ENCODE measurements around the gene LTO1. TPM values are rescaled to one million over a fixed set of nuclear protein-coding genes. Genes with fewer than 3 reads are reported as not detected.

LTO1 gene
- total RNA-seq, 1 experiment from 2014 or later = 8.5 TPM

DNA sequence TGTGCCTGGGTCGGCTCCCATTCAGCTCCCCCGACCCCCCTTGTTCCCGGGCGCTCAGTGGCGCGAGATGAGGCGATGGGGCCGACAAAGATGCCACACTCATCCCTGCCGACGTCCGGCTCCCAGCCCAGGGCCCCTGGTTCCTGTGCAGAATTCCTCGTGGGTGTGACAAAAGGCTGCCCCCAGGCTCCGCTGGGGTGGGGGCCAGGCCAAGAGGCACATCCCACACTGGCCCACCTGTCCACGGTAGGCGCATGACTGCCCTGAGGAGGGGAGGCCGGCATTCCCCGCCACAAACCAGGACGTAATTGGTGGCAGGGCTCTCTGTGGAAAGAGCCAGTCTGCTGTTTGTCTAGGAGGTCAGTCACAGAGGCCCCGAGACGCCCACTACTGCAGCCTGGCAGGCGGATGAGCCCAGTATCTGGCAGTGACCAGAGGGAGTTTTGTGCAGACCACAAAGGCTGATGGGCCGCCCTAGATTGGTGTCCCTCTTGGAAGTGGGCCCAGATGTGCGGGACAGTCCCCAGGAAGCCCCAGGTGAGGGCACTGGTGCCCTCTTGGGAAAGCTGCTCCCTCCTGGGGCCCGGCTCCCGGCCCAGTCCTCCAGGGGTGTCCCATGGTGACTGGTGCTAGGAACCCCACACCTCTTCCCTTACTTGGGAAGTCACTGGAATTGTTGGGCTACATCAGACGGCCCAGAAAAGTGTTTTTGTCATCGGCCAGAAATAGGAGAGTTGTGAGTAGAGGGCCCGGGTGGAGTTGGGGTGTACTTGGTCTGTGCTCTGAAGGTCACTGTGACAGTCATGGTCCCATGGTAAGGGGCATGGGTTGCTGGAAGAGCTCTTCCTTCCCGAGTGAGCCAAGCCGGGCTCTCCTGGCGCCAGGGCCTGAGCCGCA is 28.4 kb downstream of the LTO1 start:
- DNase-seq (ENCODE audit: low spot score) = no peak

DNA sequence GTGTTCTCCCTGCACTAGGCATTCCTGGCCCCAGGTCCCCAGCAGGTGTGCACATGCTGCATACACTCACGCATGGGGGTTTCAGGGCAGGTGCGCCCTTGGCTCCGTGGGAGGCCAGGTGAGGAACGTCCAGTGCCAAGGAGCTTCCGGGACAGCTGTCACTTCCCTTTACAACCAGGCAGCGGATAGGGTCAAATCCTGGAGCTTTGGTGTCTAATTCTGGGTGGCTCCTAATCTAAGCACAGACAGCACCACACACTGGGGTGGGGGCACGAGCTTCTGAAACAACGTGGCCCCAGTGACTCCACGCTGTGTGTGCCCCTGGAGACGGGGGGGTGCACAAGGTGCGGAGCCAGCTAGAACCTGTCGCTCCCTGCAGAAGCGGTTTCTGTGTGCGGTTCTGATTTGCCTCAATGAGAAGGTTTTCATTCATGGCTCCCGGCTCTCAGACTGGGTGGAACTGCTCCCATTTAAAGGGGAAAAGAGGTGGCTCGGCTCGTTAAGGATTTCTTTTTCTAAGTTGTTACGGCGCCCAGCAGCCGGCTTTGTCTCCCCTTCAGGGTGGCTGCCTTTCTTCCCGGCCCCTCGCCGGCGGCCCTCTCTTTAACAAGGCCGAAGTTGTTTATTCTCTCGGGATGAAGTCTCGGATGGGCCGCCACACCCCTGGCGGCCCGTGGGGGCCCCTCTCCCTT is 29.2 kb downstream of the LTO1 start:
- no peak for DNase-seq (ENCODE audit: low spot score)

DNA sequence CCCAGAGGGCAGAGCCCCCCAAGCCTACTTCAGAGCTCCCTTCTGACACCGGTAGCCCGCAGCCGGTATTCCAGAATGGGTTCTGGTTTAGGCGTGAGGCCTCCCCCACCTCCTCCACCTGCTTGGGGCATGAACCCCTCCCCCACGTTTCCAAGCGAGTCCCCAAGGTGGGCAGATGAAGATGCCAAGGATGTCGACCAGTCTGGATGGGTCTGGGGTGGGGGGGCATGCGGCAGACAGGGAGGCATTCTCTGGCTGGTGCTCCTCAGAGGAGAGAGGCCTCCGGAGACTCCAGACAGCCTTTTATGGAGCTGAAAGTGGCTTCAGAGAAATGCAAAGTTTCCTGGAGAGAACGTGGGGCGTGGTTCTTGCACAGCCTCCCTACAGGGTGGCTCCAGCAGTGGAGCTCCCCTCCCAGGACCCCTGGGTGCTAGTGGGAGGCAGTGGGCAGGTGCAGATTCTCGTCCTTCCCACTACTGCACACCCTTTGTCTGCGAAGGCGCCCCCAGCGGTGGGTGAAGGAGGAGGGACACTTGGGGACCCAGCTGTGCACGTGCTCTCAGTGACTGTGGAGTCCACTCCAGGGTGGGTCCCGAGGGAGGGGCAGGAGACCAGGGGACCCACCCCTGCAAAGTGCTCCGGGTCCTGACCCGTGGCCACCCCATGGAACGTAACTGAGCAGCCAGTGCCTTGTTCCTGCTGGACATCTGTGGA is 30.0 kb downstream of the LTO1 start:
- DNase-seq (ENCODE audit: low spot score) = no peak

DNA sequence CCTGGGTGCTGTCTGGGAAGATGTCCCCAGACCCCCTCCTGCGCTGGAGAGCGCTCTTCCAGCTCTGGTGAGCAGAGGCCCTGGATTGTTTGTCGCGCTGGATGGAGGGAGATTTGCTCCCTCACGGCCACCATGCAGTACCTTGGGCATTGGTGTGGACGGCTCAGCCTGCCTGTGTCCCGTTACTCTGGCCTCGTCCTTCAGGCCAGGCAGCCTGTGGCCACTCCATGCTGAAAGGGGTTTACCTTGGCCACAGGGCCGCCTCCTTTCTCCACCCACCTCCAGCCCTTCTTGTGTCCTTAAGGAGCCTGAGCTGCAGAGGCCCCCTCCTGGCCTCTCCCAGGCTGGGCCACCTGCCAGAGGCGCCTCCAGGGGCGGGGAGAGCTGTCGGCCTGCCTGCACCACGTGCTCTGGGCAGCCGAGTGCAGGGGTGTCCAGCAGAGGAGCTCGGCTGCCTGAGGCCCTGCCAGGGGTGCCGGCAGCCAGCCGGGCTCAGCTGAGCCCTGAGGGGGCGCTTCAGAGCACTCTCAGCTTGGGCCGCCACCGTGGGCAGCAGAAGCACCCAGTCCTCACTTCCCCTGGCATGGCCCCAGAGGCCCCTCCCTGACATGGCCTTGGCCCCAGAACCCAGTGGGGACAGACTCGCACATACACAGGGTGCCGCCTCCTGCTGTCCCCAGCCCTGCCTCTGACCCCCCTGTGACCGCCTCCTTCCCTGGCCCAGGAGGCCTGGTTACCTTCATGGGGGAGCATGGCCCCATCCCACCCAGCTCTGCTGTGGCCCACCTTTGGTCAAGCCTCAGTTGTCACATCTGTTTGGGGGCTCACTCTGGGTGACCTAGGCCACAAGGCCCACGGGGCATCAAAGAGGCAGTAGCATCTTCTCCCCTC is 30.8 kb downstream of the LTO1 start:
- peak; percentile 80 for DNase-seq (ENCODE audit: low spot score)

DNA sequence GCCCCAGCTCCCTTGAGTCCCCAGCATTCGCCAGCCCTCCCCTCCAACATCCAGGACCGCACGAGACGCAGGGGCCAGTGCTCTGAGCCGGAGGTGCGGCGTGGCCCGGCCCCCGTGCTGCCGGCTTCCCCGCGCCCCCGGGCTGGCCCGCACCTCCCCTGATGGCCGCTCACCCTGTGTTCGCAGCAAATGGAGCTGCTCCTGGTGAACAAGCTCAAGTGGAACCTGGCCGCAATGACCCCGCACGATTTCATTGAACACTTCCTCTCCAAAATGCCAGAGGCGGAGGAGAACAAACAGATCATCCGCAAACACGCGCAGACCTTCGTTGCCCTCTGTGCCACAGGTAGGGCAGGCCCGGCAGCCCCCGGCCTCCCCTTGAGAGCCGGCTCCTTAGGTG is 31.5 kb downstream of the LTO1 start:
- no peak for DNase-seq (ENCODE audit: low spot score)

DNA sequence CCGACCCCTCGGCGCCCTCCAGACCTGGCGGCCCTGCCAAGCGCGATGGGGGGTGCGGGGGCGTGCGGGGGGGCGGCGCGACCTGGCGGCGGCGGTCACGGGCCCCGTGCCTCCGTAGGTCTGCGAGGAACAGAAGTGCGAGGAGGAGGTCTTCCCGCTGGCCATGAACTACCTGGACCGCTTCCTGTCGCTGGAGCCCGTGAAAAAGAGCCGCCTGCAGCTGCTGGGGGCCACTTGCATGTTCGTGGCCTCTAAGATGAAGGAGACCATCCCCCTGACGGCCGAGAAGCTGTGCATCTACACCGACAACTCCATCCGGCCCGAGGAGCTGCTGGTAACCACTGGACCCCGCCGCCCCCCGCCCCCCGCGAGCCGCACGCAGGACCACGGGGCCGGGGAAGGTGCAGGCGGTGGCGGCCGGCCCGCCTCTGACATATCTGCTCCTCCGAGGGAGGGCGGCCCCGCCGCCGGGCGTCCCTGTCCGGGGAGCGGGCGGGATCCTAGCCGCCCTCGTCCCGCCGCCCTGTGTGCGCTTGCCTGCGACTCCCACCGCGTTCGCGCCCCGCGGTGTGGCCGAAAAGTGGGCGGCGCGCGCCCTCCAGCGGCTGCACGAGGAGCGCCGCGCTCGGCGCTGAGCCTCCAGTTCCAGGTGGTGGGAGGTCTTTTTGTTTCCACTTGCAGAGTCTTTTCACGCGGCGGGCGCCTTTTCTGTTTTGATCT is 32.1 kb downstream of the LTO1 start:
- peak; percentile 69 for DNase-seq (ENCODE audit: low spot score)

DNA sequence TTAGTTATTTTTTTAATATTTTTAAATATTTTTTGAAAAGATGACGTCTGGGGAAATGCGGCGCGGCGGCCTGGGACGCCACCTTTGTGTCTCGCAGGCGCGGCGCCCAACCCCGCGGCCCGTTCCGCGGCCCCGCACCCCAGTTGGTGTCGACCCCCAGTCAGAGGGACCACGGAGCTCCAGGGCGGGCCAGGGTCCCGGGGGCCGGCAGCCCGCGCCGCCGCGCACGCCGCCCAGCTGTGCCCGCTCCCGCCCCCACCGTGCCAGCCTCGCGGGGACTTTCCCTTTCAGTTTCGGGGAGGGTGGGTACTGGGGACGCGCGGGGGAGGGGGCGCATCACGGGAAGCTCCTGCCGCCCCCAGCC is 32.6 kb downstream of the LTO1 start:
- no peak for DNase-seq (ENCODE audit: low spot score)

DNA sequence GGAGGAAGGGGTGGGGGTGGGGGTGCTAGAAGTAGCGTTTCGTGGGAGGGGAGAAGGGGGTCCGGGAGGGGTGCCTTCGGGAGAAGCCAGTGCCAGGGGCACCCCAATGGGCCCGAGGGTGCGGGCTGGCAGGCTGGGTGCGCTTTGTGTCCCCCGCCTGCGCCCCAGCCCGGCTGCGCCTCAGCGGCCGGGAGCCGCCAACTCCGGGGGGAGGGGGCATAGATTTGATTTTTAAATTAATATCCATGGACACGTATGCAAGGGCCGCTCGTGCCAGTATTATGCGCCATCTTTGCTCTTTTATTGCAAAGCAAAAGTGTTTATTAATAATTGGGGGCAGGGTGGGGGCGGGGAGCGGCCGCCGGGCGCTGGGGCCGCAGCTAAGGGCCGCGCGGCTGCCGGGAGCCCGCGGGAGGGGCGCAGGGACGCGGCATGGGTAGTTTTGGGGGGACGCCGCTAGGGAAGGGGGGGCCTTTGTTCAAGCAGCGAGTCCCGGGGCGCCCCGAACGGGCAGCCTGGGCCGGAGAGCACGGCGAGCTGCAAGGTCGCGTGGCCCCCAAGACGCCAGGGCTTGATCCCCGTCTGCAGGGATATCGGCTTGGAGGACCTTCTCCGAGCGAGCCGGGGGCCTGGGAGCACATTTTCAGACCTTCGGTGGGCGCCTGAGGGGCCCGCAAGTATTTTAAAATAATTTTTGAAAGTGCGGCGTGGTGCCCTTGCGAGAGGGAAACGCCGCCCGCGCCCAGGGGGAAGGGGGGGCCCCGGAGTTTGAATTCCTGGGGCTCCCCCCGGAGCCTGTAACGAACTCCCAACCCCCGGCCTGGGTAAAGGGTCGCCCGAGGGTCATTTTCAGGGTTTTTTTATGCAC is 33.2 kb downstream of the LTO1 start:
- no peak for DNase-seq (ENCODE audit: low spot score)

DNA sequence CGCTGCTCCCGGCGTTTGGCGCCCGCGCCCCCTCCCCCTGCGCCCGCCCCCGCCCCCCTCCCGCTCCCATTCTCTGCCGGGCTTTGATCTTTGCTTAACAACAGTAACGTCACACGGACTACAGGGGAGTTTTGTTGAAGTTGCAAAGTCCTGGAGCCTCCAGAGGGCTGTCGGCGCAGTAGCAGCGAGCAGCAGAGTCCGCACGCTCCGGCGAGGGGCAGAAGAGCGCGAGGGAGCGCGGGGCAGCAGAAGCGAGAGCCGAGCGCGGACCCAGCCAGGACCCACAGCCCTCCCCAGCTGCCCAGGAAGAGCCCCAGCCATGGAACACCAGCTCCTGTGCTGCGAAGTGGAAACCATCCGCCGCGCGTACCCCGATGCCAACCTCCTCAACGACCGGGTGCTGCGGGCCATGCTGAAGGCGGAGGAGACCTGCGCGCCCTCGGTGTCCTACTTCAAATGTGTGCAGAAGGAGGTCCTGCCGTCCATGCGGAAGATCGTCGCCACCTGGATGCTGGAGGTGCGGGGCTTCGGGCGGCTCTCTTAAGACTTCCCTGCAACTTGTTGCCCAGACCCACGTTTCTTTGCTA is 34.1 kb downstream of the LTO1 start, which contains the start of gene CCND1:
Gene CCND1, plus strand, starts transcription at position 162 of the 587 bp plus-strand sequence. Its CDS starts 158 bp downstream, at position 320.
- peak; percentile 90 for DNase-seq (ENCODE audit: low spot score)

DNA sequence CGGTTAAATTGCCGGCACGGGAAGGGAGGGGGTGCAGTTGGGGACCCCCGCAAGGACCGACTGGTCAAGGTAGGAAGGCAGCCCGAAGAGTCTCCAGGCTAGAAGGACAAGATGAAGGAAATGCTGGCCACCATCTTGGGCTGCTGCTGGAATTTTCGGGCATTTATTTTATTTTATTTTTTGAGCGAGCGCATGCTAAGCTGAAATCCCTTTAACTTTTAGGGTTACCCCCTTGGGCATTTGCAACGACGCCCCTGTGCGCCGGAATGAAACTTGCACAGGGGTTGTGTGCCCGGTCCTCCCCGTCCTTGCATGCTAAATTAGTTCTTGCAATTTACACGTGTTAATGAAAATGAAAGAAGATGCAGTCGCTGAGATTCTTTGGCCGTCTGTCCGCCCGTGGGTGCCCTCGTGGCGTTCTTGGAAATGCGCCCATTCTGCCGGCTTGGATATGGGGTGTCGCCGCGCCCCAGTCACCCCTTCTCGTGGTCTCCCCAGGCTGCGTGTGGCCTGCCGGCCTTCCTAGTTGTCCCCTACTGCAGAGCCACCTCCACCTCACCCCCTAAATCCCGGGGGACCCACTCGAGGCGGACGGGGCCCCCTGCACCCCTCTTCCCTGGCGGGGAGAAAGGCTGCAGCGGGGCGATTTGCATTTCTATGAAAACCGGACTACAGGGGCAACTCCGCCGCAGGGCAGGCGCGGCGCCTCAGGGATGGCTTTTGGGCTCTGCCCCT is 34.7 kb downstream of the LTO1 start:
- no peak for DNase-seq (ENCODE audit: low spot score)

DNA sequence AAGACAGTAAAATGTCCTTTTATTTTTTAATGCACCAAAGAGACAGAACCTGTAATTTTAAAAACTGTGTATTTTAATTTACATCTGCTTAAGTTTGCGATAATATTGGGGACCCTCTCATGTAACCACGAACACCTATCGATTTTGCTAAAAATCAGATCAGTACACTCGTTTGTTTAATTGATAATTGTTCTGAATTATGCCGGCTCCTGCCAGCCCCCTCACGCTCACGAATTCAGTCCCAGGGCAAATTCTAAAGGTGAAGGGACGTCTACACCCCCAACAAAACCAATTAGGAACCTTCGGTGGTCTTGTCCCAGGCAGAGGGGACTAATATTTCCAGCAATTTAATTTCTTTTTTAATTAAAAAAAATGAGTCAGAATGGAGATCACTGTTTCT is 35.3 kb downstream of the LTO1 start:
- no peak for DNase-seq (ENCODE audit: low spot score)

DNA sequence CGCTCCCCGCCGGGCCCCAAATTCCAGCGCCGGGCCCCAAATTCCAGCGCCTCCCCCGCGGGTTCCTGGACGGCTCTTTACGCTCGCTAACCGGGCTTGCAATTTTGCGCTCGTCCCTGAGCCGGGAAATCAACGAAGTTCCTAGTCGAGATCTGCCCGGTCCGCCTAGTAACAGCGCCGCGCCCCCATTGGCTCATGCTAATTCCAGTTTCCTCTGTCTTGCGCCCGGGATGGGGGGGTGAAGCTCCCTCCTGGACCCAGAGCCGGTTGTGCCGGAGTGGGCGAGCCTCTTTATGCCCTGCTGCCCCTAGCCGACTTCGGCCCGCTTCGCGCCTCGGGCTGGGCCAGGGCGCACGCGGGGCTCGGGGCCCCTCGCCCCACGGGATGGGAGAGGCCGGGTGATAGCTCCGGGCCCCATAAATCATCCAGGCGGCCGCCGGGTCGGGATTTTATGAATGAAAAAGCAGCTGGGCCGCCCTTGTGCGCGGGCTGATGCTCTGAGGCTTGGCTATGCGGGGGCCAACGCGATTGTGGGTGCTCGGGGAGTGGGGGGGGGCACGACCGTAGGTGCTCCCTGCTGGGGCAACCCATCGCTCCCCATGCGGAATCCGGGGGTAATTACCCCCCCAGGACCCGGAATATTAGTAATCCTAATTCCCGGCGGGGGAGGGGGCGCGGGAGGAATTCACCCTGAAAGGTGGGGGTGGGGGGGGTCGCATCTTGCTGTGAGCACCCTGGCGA is 36.0 kb downstream of the LTO1 start:
- DNase-seq (ENCODE audit: low spot score) = peak; percentile 94

DNA sequence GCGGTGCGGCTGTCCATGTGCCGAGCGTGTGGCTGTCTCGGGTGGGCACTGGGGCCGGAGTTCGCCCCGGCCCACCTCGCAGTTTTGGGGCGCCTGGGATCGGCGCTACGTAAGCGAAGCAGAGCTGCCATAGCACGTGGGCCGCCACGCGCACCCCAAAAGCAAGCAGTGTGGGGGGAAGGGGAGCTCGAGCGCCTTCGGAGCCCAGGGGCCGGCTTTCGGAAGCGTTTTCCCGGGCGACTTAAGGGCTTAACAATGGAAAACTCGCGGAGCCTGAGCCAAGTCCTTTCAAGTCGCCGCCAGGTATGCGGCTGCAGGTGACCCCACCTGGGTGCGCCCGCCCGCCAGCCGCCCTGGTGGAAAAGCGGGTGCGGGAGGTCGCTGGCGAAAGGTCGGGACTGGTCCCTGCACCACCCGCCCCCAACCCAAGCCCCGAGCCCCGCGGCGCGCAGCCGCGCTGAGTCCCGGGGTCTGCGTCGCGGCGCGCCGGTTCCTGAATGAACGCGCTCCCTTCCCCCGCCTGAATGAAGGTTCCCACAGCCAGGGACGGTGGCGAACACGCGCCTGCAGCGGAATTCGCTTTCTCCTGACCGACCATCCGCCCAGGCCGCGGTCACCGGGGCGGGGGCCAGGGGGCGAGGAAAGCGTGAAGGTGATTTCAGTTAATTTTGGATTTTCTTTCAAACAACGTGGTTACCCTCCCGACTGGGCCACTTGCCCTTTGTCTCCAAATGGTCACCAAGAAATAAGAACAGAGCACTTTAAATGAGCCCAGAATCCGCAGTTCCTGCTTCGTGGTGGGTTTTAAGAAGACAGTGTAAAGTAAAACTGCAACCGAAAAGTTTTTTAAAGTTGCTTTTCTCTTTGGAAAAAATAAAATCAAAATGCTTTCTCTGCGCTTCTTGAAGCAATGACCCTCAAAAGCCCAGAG is 36.9 kb downstream of the LTO1 start:
- DNase-seq (ENCODE audit: low spot score) = no peak

DNA sequence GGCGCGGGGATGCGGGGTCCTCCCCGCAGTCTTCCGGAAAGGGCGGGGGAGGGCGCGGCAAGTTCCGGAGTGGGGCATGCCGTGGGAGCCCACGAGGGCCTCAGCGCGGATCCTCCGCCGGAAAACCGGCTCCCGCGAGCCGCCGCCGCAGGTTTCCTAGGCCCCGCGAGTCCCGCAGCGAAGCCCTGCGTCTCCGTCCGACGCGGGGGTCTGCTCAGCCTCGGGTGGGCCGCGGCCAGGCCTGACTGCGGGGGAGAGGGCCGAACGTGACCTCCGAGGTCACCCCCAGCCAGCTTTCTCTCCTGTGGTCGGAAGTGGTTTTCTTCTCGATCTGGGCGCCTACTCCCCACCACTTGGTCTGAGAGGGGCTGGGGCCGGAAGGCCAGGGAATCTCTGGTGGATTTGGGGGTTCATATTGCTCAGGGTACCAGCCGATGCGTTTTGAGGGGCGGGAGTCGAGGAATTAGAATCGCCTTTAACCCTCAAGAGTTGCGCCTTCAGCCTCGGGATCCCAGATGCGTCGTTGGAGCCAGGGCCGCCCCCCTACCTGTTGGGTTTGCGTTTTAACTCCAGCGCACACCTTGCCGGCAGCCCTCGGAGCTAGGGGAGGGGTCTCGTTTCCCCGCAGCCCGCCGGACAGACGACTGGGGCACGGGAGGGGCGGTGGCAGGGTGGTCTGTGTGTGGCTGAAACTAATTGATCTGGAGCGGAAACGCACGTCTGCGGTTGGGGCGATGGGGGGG is 37.8 kb downstream of the LTO1 start:
- no peak for DNase-seq (ENCODE audit: low spot score)

DNA sequence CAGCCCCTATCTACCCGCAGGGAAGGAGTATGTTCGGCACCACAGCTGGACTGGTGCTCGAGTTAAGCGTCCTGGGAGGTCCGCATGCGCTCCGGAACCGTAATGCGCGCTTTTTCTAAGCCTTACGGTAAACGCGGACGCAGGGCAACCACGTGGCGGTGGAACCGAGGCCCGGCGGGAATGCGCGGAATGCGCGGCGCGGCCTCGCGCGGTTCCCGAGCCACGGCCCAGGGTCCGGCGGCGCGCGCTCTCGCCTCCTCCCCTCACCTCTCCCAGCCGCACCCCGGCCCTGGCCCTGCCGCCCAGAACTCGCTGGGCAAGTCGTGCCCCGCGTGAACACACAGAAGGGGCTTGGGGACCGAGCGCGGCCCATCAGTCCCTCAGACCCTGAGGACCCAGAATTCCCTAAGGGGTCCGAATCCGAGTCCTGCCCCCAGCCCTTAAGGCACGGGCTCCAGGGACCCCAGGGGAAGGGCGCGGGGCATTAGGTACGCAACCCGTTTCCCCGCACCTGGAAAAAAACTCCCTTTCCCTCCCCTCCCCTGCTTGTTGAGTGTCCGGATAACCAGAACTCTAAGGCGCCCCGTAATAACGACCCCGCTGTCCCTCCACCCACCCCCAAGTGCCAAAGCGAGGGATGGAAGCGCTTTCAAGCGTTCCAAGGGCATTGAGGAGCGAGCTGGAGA is 38.5 kb downstream of the LTO1 start:
- DNase-seq (ENCODE audit: low spot score) = no peak

All from H4 (cell line).